T-helper 1 cell treated with Interleukin-12 subunit alpha and Interleukin-12 subunit beta and Interleukin-4 antibody, amounts not matched to agents 30 μg/mL and 1 μg/mL, for 36 hours (primary cell): ENCODE measurements around the gene EPB41L2.
"Not testable (repeated sequence)": the region's sequence is repeated elsewhere in the genome, so short reads cannot be mapped to it uniquely, and the experiment has no call there.

ENCODE experiments used
- H3K27ac Mint-ChIP-seq: one replicate; pipeline ENCODE4 v1.8.0; 2021; ENCODE audit warnings: mild to moderate bottlenecking, mixed read lengths
- H3K27me3 Mint-ChIP-seq: one replicate; pipeline ENCODE4 v1.8.0; 2021; ENCODE audit warnings: low read depth, mixed read lengths
- H3K36me3 Mint-ChIP-seq: one replicate; pipeline ENCODE4 v1.8.0; 2021; ENCODE audit warnings: low read depth, mixed read lengths
- H3K4me1 Mint-ChIP-seq: one replicate; pipeline ENCODE4 v1.8.0; 2021; ENCODE audit warnings: low read depth, mixed read lengths
- H3K4me3 Mint-ChIP-seq: one replicate; pipeline ENCODE4 v1.8.0; 2021; ENCODE audit warnings: mild to moderate bottlenecking, moderate library complexity, mixed read lengths
- H3K9me3 Mint-ChIP-seq: one replicate; pipeline ENCODE4 v1.8.0; 2021; ENCODE audit warnings: mixed read lengths

Gene EPB41L2

DNA sequence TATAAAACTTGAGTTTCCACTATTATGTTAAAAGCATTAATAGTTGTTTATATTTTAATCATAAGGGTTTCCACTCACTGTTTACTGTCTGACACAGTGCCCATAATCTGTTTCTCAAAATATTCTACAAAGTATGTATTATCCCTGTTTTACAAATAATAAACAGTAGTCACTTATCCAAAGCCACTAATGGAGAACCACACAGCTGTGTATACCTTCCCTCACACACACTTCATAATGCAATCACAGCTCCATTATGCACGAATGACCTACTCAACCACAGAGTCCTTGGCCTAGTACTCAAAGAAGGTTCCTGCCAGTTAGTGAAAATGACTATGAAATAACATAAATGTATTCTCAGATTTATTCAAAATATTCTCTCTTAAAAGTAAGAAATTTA lies 103.1 kb downstream of the EPB41L2 start:
- no peak overlapping the region for H3K27ac Mint-ChIP-seq
- no peak overlapping the region for H3K4me3 Mint-ChIP-seq
- no peaks in the 10 kb centered on the region for H3K9me3 Mint-ChIP-seq
- H3K4me1 Mint-ChIP-seq = no peaks in the 10 kb centered on the region
- no peaks in the 10 kb centered on the region for H3K27me3 Mint-ChIP-seq
- H3K36me3 Mint-ChIP-seq = peaks cover 2% of the 10 kb centered on the region

DNA sequence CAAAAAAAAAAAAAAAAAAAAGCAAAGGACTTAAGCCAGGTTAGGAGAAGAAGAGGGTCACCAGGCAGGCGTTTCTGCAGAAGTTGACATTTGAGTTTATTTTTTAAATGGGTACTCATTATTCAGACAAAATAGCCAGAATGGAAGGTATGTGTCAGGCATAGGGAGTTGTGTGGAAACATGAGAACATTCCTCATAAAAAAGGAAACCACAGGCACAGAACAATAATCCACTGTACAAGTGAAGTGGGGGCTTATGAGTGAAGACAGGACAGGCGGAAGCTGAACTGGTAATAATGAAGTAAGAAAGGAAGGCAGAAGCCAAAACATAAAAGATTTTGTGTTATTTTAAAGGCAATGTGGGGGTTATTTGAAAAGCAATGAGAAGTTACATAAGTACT lies 104.6 kb downstream of the EPB41L2 start:
- H3K27ac Mint-ChIP-seq = no peak overlapping the region
- H3K27me3 Mint-ChIP-seq = no peaks in the 10 kb centered on the region
- no peaks in the 10 kb centered on the region for H3K4me1 Mint-ChIP-seq
- H3K4me3 Mint-ChIP-seq = no peak overlapping the region
- no peaks in the 10 kb centered on the region for H3K9me3 Mint-ChIP-seq
- H3K36me3 Mint-ChIP-seq = peaks cover 2% of the 10 kb centered on the region

DNA sequence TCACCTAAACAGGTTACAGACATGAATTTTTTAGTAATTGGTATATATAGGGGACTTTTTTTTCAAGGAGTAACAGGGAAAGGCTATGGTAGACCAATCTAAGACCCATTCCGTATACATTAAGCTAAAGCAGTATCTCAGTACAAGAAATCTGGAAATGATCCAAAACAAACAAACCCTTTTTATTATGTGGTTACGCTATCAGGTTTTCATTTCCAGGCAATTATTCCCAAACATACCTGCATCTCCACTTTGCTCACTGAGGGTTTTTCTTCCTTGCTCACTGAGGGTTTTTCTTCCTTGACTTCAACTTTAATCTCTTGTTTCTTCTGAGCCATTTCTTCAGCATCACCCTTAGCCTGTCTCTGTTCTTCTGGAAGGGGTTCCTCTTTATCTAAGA lies 107.3 kb downstream of the EPB41L2 start:
- H3K4me3 Mint-ChIP-seq = no peak overlapping the region
- no peak overlapping the region for H3K27ac Mint-ChIP-seq
- H3K36me3 Mint-ChIP-seq = peaks cover 2% of the 10 kb centered on the region
- H3K9me3 Mint-ChIP-seq = no peaks in the 10 kb centered on the region
- no peaks in the 10 kb centered on the region for H3K4me1 Mint-ChIP-seq
- H3K27me3 Mint-ChIP-seq = no peaks in the 10 kb centered on the region

DNA sequence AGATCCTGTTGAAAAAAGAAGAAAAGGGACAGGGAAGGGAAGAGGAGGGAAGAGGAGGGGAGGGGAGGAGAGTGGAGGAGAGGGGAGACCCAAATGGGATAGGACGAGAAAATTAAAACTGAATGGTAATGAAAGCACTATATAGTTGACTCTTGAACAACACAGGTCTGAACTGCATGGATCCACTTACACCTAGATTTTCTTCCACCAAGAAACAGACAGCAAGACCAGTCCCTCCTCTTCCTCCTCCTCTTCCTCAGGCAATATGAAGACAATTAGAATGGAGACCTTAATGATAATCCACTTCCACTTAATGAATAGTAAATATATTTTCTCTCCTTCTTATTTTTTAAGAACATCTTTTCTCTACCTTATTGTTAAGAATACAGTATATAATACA lies 113.5 kb downstream of the EPB41L2 start:
- Mint-ChIP-seq H3K9me3 (no peaks in the 10 kb centered on the region), H3K36me3 (no peaks in the 10 kb centered on the region), H3K4me3 (no peak overlapping the region), H3K27me3 (no peaks in the 10 kb centered on the region), H3K4me1 (no peaks in the 10 kb centered on the region), H3K27ac (no peak overlapping the region)

DNA sequence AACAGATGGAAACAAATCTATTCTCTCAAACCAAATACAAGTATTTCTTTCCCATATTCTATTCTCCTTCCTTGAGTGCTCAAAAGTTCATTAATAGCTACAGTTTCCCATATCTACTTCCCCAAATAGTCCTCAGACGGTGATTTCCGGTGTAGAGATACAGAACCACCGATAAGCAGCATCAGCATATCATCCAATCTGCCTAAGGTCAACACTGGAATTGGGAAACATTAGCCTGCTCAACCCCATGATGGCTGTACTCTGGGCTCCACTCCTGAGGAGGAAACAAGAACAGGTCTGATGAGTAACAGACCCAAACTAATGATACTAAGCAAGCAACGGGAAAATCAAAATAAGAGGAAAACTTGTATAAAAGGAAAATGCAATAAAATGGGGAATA lies 115.6 kb downstream of the EPB41L2 start:
- Mint-ChIP-seq H3K4me3 (no peak overlapping the region), H3K36me3 (no peaks in the 10 kb centered on the region), H3K9me3 (no peaks in the 10 kb centered on the region), H3K27me3 (no peaks in the 10 kb centered on the region), H3K4me1 (no peaks in the 10 kb centered on the region), H3K27ac (no peak overlapping the region)

DNA sequence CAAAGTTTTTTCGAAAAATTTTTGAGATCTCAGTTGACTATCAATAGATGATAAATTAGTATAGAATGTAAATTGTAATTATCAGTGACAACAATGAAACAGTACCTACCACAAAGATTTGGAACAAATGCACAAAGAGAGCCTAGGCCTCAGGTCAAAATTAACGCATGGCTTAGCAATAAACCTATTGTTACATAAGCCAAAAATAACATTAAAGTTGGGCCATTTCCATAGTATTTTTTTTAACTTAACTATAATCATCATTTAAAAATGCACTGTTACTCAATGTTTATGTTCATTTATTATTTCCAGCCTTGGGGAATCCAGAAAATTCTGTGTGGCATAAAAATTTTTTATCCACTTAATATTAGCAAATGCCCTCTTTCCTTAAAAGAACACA lies 117.0 kb downstream of the EPB41L2 start:
- H3K36me3 Mint-ChIP-seq = no peaks in the 10 kb centered on the region
- no peaks in the 10 kb centered on the region for H3K27me3 Mint-ChIP-seq
- no peaks in the 10 kb centered on the region for H3K4me1 Mint-ChIP-seq
- H3K27ac Mint-ChIP-seq = no peak overlapping the region
- H3K4me3 Mint-ChIP-seq = no peak overlapping the region
- H3K9me3 Mint-ChIP-seq = no peaks in the 10 kb centered on the region

DNA sequence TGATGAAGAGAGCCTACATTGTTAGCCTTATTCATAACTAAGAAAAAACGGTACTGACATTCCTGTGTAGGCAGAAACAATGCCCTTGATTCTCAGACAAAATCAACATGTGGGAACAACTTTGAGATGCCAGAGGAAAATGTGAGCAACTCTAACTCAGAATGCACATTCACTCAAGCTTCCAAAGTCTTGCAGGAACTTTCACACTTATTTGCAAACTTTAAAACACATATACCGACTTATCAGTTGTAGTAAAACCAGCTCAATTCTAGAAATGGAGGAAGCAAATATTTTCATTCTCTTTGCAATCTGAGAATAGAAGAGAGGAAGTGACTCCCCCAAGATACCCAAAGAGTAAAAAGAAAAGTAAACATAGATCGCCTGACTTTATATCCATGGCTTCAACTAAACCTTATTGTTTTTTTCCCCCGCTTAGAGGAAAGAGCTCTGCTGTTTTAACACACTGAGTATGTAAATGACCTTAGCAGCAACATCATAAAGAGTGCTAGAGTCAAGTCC lies 117.6 kb downstream of the EPB41L2 start:
- Mint-ChIP-seq H3K9me3 (no peaks in the 10 kb centered on the region), H3K4me3 (no peak overlapping the region), H3K27ac (no peak overlapping the region), H3K36me3 (no peaks in the 10 kb centered on the region), H3K27me3 (no peaks in the 10 kb centered on the region), H3K4me1 (no peaks in the 10 kb centered on the region)

DNA sequence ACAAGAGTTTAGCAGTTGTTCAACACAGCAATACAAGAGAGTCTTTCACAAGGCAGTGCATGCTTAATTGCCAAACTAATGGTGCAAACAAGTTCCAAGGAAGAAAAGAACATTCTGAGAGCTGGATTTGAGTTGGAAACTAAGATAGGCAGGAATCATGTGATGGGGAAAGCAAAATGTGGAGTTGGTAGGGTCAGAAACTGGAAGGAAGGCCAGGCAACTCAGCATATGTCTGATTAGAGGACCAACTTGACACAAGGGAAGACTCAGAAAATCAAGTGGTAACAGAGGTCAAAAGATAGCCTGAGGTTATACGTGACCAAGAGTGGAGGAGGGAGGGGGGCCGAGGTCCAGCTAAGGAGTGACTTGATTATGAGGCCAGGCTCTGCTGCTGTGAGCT lies 118.6 kb downstream of the EPB41L2 start:
- H3K4me3 Mint-ChIP-seq = no peak overlapping the region
- no peaks in the 10 kb centered on the region for H3K4me1 Mint-ChIP-seq
- no peaks in the 10 kb centered on the region for H3K27me3 Mint-ChIP-seq
- no peak overlapping the region for H3K27ac Mint-ChIP-seq
- no peaks in the 10 kb centered on the region for H3K36me3 Mint-ChIP-seq
- H3K9me3 Mint-ChIP-seq = no peaks in the 10 kb centered on the region

DNA sequence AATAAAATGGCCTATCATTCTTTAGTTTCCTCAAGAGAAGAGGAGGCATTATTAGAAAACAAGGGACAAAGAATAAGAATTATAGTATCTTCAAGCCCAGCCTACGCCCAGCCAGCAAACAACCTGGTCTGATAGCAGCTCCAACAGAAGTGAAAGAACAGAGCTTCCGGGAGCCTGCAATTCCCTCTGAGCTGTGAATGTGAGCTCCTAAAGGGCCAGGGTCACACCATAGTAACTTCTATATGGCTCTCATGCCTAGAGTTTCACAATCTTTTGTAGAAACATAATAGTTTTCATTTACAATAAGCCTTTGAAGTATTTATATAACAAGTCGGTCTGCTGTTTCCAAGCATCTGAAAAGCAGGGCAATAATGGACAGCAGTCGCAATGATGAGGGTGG lies 119.3 kb downstream of the EPB41L2 start:
- no peak overlapping the region for H3K27ac Mint-ChIP-seq
- H3K36me3 Mint-ChIP-seq = no peaks in the 10 kb centered on the region
- H3K9me3 Mint-ChIP-seq = no peaks in the 10 kb centered on the region
- no peak overlapping the region for H3K4me3 Mint-ChIP-seq
- no peaks in the 10 kb centered on the region for H3K27me3 Mint-ChIP-seq
- no peaks in the 10 kb centered on the region for H3K4me1 Mint-ChIP-seq

DNA sequence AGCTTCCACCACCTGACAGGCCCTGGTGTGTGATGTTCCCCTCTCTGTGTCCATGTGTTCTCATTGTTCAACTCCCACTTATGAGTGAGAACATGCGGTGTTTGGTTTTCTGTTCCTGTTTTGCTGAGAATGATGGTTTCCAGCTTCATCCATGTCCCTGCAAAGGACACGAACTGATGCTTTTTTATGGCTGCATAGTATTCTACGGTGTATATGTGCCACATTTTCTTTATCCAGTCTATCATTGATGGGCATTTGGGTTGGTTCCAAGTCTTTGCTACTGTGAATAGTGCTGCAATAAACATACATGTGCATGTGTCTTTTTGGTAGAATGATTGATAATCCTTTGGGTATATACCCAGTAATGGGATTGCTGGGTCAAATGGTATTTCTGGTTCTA lies 120.3 kb downstream of the EPB41L2 start:
- not testable (repeated sequence) for H3K27ac Mint-ChIP-seq, H3K36me3 Mint-ChIP-seq, H3K27me3 Mint-ChIP-seq, H3K4me1 Mint-ChIP-seq, H3K9me3 Mint-ChIP-seq, H3K4me3 Mint-ChIP-seq

DNA sequence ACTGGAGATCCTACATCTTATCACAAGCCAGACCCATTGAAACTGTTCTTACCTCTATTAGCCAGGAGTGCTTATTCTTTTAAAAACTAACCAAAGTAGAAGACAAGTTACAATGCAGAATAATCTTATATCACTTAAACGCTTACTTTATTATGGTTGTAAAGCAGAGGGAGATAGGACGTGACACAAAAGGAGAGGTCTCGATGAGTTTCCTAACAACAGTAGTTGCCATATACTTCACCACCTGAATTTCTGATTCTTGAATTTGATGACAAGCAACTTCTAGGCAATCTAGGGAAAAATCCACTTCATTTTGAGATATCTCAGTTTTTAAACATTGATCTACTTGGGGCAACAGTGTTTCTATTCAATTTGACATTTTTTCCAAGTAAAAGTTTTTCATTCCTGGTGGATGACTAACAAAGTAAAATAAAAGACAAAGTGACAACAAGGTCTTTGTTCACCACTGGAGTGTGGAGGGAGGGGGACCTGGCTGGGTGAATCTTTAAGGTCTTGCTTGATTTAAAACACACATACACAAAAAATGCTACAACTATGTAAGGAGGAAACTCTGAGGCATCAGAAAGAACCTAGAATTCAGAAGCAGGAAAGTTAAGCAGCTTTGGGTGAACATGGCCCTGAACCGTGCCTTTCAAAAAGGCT lies 125.0 kb downstream of the EPB41L2 start:
- no peaks in the 10 kb centered on the region for H3K4me1 Mint-ChIP-seq
- H3K27me3 Mint-ChIP-seq = no peaks in the 10 kb centered on the region
- no peak overlapping the region for H3K4me3 Mint-ChIP-seq
- no peak overlapping the region for H3K27ac Mint-ChIP-seq
- H3K9me3 Mint-ChIP-seq = no peaks in the 10 kb centered on the region
- H3K36me3 Mint-ChIP-seq = no peaks in the 10 kb centered on the region

DNA sequence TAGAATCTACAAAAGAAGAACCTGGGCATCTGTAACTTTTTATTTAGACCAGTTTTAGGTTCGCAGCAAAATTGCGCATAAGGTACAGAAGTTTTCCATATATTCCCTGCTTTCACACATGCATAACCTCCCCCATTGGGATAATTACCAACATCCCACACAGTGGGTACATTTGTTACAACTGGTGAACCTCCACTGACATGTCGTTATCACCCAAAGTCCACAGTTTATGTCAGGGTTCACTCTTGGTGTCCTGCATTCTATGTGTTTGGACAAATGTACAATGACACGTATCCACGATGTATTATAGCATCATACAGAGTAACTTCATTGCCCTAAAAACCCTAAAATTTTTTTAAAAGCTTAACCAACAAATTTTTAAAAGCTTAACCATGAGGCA lies 126.1 kb downstream of the EPB41L2 start:
- no peaks in the 10 kb centered on the region for H3K9me3 Mint-ChIP-seq
- H3K36me3 Mint-ChIP-seq = no peaks in the 10 kb centered on the region
- no peaks in the 10 kb centered on the region for H3K4me1 Mint-ChIP-seq
- H3K4me3 Mint-ChIP-seq = no peak overlapping the region
- H3K27me3 Mint-ChIP-seq = no peaks in the 10 kb centered on the region
- H3K27ac Mint-ChIP-seq = no peak overlapping the region

DNA sequence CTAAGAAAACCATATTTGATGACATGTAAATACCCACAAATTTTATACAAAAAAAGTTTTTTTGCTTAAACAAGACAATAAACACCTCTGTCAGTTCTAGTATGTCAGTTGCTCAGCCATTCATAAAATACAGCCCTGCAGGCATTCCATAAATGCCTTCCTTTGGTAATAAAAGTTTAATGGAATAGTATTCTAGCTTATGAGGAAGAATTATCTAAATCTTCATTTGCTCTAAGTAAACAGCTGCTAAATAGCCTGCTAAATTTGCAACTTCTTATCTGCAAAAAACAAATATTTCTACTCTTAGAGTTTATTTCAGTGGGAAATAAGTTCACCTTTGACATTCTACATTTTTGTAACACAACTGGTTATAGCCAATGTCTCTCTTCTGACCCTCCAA lies 127.1 kb downstream of the EPB41L2 start:
- Mint-ChIP-seq H3K4me3 (no peak overlapping the region), H3K4me1 (no peaks in the 10 kb centered on the region), H3K36me3 (no peaks in the 10 kb centered on the region), H3K27ac (no peak overlapping the region), H3K9me3 (no peaks in the 10 kb centered on the region), H3K27me3 (no peaks in the 10 kb centered on the region)

DNA sequence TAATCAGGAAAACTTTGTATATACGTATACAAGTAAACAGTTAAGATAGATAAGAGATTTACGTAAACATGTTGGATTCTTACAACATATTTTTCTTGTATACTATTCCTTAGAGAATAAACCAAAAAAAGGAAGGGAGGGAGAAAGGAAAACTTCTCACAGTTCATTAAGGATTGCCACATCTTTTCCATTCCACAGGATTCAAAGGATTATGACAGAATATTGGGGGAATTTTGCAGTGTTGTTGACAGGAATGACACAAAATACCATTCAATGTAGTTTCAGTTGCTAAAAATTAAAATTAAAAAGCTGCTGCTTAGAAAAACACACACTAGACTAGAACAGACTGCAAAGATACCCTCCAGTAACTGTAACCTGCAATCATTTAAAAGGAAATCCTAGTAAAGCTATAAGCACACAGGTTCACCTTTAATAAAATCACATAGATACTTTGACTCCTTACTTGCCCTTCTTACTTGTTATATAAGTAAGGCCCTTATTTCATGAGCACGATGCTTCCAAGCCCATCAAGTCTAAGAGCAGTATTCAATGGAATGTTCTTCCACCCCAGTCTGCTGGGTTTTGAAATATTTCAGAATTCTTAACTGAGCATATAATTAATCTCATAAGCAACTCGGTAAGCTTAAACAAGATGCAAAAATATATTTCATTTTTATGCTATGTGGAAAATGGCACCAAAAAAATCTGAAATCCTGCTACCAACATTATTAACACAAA lies 128.0 kb downstream of the EPB41L2 start:
- Mint-ChIP-seq H3K9me3 (no peaks in the 10 kb centered on the region), H3K36me3 (no peaks in the 10 kb centered on the region), H3K4me3 (no peak overlapping the region), H3K27me3 (no peaks in the 10 kb centered on the region), H3K27ac (no peak overlapping the region), H3K4me1 (no peaks in the 10 kb centered on the region)

DNA sequence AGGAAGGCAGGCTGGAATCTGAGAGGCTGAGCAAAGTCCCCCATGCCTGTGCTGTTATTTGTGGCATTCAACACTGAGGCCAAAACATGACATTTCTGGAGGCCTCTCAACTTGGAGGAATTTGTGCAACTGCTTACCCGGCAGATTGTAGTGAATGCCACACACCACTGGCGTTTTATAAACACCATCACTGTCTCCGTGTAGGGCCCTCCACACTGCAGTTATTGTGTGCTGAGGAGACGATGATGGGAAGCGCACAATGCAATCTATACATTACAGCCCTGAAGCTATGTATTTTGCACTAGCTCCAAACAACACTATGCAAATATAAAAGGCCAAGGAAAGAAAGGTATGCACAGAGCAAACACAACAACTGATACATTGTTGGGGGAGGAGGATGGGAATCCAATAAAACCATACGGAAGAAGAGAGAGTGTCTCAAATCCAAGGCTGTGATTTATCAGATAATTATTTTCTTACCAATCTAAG lies 129.3 kb downstream of the EPB41L2 start:
- Mint-ChIP-seq H3K9me3 (no peaks in the 10 kb centered on the region), H3K27ac (no peak overlapping the region), H3K4me1 (no peaks in the 10 kb centered on the region), H3K4me3 (no peak overlapping the region), H3K36me3 (no peaks in the 10 kb centered on the region), H3K27me3 (no peaks in the 10 kb centered on the region)
